LNCaP clone FGC (cell line): Measurements from ENCODE around the gene MKX.

Experiments
- DNase-seq: peaks from one replicate; pipeline ENCODE4 v3.0.0-alpha.2; 2011; ENCODE audit warnings: low read depth
- H3K4me3 ChIP-seq: 2 replicates; pipeline ENCODE4 v1.5.1; 2011; ENCODE audit warnings: mild to moderate bottlenecking, low read depth, low read length, control low read depth
- TF ChIP-seq, protein P1 (sequence below): IDR thresholded peaks from 2 replicates; pipeline ENCODE4 v1.5.1; 2012; ENCODE audit warnings: mild to moderate bottlenecking; ENCODE audit not compliant: control insufficient read depth, insufficient read depth; ENCODE audit errors: extremely low read depth

The MKX gene

DNA sequence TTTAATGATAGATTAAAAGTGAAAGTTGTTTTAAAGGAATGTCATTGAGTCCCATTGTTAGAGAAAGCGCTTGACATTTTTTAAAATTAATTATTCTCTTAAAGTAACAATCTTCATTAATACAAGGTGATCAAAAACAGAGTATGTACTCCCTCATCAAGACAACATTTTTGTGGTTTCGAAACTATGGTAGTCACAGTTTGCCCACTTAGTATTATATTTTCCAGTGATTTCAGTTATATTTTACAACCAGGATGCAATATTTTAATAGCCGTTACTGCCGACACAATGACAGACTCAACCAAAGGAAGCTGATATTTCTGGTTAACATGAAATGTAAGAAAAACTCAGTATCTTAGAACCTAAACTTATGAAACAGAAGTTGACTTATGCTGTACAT, 31.3 kb downstream of the MKX start:
- H3K4me3 ChIP-seq = no peak overlapping the region
- no peak for DNase-seq
- TF ChIP-seq, protein P1, sequence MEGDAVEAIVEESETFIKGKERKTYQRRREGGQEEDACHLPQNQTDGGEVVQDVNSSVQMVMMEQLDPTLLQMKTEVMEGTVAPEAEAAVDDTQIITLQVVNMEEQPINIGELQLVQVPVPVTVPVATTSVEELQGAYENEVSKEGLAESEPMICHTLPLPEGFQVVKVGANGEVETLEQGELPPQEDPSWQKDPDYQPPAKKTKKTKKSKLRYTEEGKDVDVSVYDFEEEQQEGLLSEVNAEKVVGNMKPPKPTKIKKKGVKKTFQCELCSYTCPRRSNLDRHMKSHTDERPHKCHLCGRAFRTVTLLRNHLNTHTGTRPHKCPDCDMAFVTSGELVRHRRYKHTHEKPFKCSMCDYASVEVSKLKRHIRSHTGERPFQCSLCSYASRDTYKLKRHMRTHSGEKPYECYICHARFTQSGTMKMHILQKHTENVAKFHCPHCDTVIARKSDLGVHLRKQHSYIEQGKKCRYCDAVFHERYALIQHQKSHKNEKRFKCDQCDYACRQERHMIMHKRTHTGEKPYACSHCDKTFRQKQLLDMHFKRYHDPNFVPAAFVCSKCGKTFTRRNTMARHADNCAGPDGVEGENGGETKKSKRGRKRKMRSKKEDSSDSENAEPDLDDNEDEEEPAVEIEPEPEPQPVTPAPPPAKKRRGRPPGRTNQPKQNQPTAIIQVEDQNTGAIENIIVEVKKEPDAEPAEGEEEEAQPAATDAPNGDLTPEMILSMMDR = no peak

DNA sequence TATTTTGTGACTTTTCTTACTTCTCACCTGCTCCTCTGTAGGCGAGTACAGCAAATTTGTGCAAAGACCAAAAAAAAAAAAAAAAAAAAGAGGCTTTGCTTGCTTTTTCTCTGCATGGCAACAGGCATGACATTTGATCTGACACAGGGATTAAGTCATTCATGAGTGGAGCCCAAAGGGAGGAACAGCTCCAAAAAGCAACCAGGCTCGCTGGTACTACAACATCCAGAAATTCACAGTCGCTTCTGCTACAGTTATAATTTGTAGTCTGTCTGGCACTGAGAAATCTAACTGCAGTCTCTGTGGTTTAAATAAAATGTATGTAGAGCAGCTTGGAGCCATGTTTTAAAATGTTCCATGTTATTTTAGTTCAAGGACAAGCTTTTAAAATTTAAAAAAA, 31.7 kb downstream of the MKX start:
- no peak for DNase-seq
- no peak overlapping the region for H3K4me3 ChIP-seq
- TF ChIP-seq, protein P1 = no peak

DNA sequence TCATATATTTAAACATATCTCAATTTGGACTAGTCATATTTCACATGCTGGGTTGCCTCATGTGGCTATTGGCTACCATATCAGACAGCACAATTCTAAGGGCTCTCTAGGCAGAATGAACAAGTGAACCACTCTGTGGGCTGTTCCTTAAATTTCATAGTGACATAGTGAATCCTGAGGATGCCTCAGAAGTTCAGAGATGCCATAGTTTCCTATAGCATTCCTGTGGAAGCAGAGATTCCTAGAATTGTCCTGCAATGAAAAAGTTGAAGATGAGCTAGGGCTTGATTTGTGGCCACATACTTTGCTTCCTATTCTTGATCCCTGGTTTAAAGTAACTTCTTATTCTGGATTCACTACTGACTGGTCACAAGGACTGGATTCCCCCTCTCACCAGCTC, 35.6 kb downstream of the MKX start:
- TF ChIP-seq, protein P1 = no peak
- no peak overlapping the region for H3K4me3 ChIP-seq
- no peak for DNase-seq

DNA sequence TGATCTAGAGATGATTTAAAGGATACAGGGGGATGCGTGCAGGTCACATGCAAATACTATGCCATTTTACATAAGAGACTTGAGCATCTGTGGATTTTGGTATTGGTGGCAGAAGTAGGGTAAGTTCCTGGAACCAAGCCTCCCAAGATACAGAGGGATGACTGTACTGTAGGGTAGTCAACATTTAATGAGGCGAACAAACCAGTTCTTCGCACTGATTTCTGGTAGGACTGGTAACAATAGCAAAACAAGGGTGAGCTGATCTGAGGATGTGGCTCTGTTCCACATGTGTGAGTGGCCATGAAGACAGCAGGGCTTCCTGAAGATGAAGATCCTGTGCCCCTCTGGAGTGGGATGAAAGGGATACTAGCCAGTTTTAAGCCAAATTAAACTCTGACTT, 36.3 kb downstream of the MKX start:
- TF ChIP-seq, protein P1 = no peak
- no peak overlapping the region for H3K4me3 ChIP-seq
- DNase-seq = peak; percentile 64

DNA sequence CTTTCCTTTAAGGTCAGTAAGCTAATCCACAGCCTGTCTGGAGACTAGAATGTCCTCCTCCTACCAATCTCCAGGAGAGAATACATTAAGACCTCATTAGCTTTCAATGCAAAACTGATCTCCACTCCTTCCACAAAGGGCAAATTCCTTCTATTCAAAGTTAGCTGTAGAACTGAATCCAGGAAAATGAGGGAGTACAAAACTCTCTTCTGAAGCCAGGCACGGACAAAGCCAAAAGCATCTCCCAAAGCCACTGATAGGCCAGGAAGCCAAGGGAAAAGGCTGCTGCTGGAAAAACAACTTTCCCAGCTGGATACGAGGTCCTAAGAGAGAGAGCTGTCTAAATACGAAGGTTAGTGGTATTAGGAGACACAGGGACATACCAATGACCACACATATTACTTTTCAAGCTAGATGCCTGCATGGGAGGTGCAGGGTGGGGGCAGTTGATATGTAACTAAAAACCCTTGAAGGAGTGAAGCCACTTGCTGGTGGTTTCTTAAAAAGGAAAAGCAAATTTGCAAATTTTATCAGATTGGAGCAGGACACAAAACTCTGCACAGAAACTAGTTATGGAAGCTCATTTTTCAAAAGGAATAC, 43.6 kb downstream of the MKX start:
- TF ChIP-seq, protein P1 = no peak
- H3K4me3 ChIP-seq = no peak overlapping the region
- no peak for DNase-seq

DNA sequence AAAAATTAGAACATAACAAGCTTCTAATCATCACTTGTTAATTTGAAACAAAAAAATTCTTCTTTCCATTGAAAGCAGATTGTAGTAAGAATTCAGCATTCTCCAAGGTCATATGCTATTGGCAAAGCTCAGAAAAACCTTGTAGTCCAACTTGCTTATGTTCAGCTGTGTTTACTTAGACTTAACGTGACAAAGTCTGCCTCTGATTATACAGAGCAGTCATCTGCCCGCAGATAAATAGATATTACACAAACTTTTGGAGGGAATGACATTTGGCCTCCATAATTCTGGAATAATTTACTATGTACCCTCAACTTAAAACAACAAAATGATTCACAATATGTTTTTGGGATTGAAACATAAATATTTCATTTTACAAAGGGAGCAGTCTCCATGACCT, 45.8 kb downstream of the MKX start:
- H3K4me3 ChIP-seq = no peak overlapping the region
- TF ChIP-seq, protein P1 = no peak
- peak; percentile 59 for DNase-seq

DNA sequence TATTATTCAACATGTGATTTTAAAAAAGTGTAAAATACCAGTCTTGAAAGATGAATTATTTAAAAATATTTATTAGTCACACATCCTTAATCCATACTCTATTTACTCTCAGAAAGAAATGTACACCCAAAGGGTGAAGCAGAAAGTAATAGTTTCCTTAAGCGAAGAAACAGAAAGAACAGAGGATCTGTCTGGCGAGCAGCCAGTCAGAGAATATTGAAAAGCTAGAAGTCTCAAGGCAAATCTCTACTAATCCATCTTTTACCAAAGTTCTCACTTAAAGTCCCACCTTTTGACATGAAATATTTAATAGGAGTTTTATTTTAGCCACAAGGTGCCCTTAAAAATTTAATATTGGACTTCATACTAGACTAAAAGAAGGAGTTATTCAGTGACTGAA, 46.7 kb downstream of the MKX start:
- TF ChIP-seq, protein P1 = no peak
- no peak overlapping the region for H3K4me3 ChIP-seq
- DNase-seq = no peak
